Tibial artery (tissue), 4 donors: Measurements from ENCODE around the gene FAM219A.

Experiments used
- DNase-seq, 2 donors: peaks; one replicate each; pipeline ENCODE4 v3.0.0-alpha.2; 2019
- H3K27ac ChIP-seq, 2 donors: fragments of 200-600 bp; sonication (generic) in 1 of 2; 1 replicate in 1 of 2; 2 replicates in 1 of 2; pipeline ENCODE4 v1.5.1; 2018 to 2019; ENCODE audit warnings: mild to moderate bottlenecking in 1 of 2
- H3K27me3 ChIP-seq, 2 donors: fragments of 200-600 bp; sonication (generic) in 1 of 2; one replicate each; pipeline versions ENCODE4 v1.5.1 to v1.6.0; 2016 to 2019
- H3K36me3 ChIP-seq, 3 donors: fragments of 200-600 bp; sonication (generic) in 2 of 3; one replicate each; pipeline ENCODE4 v1.5.1; 2016 to 2019; ENCODE audit warnings: mild to moderate bottlenecking in 2 of 3
- H3K4me1 ChIP-seq, 4 donors: fragments of 200-600 bp; sonication (generic) in 2 of 4; 1 replicate in 3 of 4; 2 replicates in 1 of 4; pipeline ENCODE4 v1.5.1; 2016 to 2019
- H3K4me3 ChIP-seq, 2 donors: fragments of 200-600 bp; sonication (generic) in 1 of 2; 1 replicate in 1 of 2; 2 replicates in 1 of 2; pipeline ENCODE4 v1.5.1; 2018 to 2019; ENCODE audit warnings: mild to moderate bottlenecking in 2 of 2
- H3K9me3 ChIP-seq, 3 donors: fragments of 200-600 bp; sonication (generic) in 1 of 3; one replicate each; pipeline ENCODE4 v1.5.1; 2016 to 2019
- intact Hi-C: fragments of 100-400 bp; cut with DNase I; formaldehyde crosslinking; loops from one replicate; pipeline ENCODE4 v1.15.0; 2023; ENCODE audit warnings: low total_unique reads
- TF ChIP-seq, protein P1 (sequence below), 2 experiments: fragments of 200-600 bp in 1 of 2; fragments of 450-650 bp in 1 of 2; IDR thresholded peaks; one replicate each; pipeline ENCODE4 v1.5.1; 2017 to 2019; ENCODE audit warnings: antibody characterized with exemption in 2 of 2, mild to moderate bottlenecking in 1 of 2, moderate library complexity in 1 of 2

FAM219A gene, protein sequence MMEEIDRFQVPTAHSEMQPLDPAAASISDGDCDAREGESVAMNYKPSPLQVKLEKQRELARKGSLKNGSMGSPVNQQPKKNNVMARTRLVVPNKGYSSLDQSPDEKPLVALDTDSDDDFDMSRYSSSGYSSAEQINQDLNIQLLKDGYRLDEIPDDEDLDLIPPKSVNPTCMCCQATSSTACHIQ

DNA sequence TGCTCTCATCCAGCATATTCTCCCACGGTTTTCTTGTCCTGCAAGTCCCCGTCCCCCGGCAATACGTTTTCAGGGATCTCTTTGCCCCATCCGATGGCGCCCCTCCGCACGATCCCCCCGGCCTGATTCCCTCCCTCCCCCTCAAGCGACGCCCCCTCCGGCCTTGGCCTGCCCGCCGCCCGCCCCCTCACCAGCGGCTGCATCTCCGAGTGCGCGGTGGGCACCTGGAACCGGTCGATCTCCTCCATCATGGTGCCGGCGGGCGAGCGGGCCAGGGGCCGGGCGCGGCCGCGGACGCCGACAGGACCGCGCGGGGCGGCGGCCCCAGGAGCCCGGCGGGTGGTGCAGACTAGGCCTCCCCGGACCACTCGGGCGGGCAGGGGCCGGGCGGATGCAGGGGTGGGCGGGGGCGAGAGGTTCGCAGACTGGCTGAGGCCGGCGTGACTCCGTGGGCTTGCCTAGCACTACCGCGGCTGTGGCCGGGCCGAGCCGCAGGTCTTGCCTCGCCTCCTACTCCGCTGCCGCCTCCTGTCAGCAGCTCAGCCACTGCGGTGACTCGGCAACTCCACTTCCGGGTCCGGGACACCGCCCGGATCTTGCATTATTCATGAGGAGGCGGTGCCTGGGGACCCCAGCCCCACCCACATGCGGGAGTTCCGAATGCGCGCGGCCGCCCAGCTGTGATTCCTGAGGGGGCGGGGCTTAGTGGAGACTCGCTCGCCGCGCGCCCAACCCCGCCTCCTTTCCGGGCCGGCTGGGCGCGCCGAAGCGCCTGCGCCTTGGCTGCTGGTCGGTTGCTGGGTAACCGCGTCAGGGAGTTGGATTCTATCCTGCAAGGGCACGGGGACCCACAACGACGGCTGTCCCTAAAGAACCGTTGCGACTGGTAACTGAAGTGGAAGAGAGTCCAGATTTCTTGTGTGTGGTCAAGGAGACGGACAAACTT, at the start of gene FAM219A, which contains the start of gene DNAI1:
Gene FAM219A, minus strand, starts transcription at position 558 of the 946 bp plus-strand sequence. Its CDS starts 307 bp downstream, at position 251.
Gene DNAI1, plus strand, starts transcription at position 793 of the 946 bp plus-strand sequence. CDS start 201 bp downstream, outside the sequence.
- no peaks in the 10 kb centered on the region for H3K9me3 ChIP-seq
- peak within 1 kb of the TSS; percentile 67 to 81 for H3K27ac ChIP-seq
- peak; percentile 98 to 99 for DNase-seq
- intact Hi-C loops, result loop anchor here (5.0 to 10.0 kb wide), 2 partner anchors 64 to 157 kb away; partner anchors contain the start of genes ENHO and RPP25L
- H3K4me1 ChIP-seq, result peaks cover 0 to 41% (median 22%) of the 10 kb centered on the region in 4 donors
- H3K27me3 ChIP-seq, result no peaks in the 10 kb centered on the region
- peak within 1 kb of the TSS; percentile 66 to 81 for H3K4me3 ChIP-seq
- no peaks in the 10 kb centered on the region for H3K36me3 ChIP-seq
- TF ChIP-seq, protein P1, sequence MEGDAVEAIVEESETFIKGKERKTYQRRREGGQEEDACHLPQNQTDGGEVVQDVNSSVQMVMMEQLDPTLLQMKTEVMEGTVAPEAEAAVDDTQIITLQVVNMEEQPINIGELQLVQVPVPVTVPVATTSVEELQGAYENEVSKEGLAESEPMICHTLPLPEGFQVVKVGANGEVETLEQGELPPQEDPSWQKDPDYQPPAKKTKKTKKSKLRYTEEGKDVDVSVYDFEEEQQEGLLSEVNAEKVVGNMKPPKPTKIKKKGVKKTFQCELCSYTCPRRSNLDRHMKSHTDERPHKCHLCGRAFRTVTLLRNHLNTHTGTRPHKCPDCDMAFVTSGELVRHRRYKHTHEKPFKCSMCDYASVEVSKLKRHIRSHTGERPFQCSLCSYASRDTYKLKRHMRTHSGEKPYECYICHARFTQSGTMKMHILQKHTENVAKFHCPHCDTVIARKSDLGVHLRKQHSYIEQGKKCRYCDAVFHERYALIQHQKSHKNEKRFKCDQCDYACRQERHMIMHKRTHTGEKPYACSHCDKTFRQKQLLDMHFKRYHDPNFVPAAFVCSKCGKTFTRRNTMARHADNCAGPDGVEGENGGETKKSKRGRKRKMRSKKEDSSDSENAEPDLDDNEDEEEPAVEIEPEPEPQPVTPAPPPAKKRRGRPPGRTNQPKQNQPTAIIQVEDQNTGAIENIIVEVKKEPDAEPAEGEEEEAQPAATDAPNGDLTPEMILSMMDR (IDR thresholded peaks at IDR 0.05), result no peak

DNA sequence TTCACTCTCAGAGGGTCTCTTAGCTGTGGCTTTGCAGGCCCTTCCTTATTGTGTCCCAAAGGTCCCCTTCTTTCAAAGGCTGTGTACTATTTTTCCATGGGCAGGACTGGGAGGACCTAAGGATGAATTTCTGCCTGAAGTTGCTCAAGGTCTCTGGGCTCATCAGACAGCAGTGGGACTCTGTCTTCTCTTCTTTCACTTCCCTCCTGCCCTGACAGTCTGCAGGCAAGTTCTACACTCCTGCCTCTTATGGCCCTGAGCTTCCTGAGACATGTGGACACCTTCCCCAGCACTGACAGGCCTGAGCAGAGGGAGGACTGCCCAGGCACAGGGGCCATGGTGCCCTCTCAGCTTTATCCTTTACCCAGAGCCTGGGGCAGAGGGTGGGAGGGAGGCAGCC, 49.6 kb upstream of the FAM219A start:
- DNase-seq, result peak in 1 of 2 donors; percentile 37
- Histone ChIP-seq H3K27ac (no peak overlapping the region), H3K4me3 (no peak overlapping the region), H3K4me1 (peaks cover 0 to 7% (median 4%) of the 10 kb centered on the region in 4 donors), H3K27me3 (no peaks in the 10 kb centered on the region), H3K36me3 (no peaks in the 10 kb centered on the region), H3K9me3 (no peaks in the 10 kb centered on the region)
- TF ChIP-seq, protein P1 (IDR thresholded peaks at IDR 0.05), result no peak
- intact Hi-C loops, result no loop called here

DNA sequence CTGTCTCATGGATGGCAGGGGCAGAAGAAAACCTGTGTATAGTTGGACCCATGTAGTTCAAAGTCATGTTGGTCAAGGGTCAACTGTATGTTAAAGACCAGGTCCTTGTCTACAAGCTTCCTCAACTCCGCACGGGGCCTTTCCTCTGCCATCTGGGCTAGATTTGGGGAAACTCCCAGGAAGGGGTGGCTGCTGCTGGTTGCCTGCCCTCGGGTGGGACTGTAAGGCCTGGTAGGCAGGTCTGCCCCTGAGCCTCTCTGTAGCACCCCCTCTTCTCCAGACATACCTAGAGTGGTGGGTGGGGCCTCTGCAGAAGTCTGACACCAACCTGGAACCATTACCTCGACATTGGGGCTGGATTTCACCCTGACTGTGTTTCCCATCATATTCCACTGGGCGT, 49.2 kb upstream of the FAM219A start:
- peak in 1 of 2 donors; percentile 32 for DNase-seq
- intact Hi-C loops, result no loop called here

DNA sequence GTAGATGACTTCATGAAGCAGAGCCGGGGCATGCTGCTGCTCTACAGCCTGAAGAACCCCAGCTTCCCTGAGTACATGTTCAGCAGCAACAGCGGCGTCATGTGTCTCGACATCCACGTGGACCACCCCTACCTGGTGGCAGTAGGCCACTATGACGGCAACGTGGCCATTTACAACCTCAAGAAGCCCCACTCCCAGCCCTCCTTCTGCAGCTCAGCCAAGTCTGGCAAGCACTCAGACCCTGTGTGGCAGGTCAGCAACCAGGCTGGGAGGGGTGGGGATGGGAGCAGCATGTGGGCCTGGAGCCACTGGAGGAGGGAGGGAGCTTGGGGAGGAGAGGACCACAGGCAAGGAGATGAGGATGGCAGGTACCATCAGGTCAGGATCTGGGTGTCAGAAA, 48.3 kb upstream of the FAM219A start:
- no peaks in the 10 kb centered on the region for H3K27me3 ChIP-seq
- TF ChIP-seq, protein P1 (IDR thresholded peaks at IDR 0.05), result no peak
- H3K27ac ChIP-seq, result no peak overlapping the region
- DNase-seq, result peak in 1 of 2 donors; percentile 41
- H3K4me1 ChIP-seq, result peaks cover 0 to 21% (median 17%) of the 10 kb centered on the region in 4 donors
- no peak overlapping the region for H3K4me3 ChIP-seq
- H3K36me3 ChIP-seq, result no peaks in the 10 kb centered on the region
- H3K9me3 ChIP-seq, result no peaks in the 10 kb centered on the region
- intact Hi-C loops, result no loop called here

More for the DNA sequence above, 49.2 kb upstream of the FAM219A start:
- H3K27ac ChIP-seq, result no peak overlapping the region
- H3K4me3 ChIP-seq, result no peak overlapping the region
- peaks cover 0 to 11% (median 8%) of the 10 kb centered on the region in 4 donors for H3K4me1 ChIP-seq
- TF ChIP-seq, protein P1 (IDR thresholded peaks at IDR 0.05), result no peak
- H3K9me3 ChIP-seq, result no peaks in the 10 kb centered on the region
- H3K27me3 ChIP-seq, result no peaks in the 10 kb centered on the region
- no peaks in the 10 kb centered on the region for H3K36me3 ChIP-seq

DNA sequence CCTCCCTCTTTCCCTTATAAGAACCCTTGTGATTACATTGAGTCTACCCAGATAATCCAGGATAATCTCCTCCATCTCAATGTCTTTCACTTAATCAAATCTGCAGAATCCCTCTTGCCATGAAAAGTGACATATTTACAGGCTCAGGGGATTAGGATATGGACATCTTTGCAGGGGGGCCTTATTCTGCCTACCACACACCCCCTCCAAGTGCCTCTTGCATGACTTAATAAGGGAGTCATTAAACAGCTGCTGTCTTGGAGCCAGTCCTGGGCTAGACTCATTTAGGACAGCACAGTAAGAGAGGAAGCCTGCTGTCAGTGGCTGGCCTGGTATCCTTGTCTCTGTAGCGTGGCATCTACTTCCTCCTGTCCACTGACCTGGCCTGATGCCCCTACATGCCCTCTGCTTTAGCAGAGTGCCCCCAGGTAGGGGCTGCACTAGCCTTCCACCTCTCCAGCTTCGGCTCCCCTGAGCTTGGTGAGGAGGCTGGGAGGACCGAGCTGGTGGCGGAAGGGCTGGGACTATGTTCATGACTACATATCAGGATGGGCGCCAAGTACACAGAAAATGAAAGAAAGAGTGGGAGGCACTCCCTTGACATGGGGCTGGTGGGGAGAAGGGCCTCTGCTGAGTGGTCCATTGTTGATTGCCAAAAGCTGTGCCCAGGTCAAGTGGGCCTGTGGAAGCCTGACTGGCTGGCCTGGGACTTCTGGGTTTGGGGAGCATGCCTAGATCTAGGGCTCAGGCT, 47.2 kb upstream of the FAM219A start:
- peak in 1 of 2 donors; percentile 38 for DNase-seq
- intact Hi-C loops, result no loop called here
- no peaks in the 10 kb centered on the region for H3K9me3 ChIP-seq
- no peak overlapping the region for H3K27ac ChIP-seq
- H3K4me3 ChIP-seq, result no peak overlapping the region
- no peaks in the 10 kb centered on the region for H3K27me3 ChIP-seq
- TF ChIP-seq, protein P1 (IDR thresholded peaks at IDR 0.05), result no peak
- H3K36me3 ChIP-seq, result no peaks in the 10 kb centered on the region
- peaks cover 0 to 26% (median 21%) of the 10 kb centered on the region in 4 donors for H3K4me1 ChIP-seq
